KG1 (cell line): ENCODE results near the gene CEP112.

Experiments
- DNase-seq: peaks from one replicate; lab custom pipeline; 2025; lab: John Stamatoyannopoulos, UW

Gene CEP112

GRCh38 chr17:66211047-66211810 is 19.3 kb upstream of the CEP112 start:
- DNase-seq, result no peak

DNA sequence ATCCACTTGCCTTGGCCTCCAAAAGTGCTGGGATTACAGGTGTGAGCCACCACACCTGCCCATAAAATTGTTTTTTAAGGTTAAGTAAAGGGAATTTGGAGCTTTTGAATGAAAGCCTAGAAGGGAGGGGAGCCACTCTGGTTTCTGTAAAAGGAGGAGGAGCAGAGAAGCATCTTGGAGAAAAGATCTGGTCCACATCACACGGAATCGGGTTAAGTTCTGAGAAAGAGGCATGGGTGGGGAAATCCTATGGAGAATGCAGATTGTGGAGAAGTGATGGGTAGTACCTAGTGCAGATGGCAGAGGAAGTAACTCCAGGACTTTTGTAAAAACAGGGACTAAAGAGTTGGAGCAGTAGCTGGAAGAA is 18.3 kb upstream of the CEP112 start:
- no peak for DNase-seq

GRCh38 chr17:66207936-66208335 is 16.0 kb upstream of the CEP112 start:
- DNase-seq, result no peak

DNA sequence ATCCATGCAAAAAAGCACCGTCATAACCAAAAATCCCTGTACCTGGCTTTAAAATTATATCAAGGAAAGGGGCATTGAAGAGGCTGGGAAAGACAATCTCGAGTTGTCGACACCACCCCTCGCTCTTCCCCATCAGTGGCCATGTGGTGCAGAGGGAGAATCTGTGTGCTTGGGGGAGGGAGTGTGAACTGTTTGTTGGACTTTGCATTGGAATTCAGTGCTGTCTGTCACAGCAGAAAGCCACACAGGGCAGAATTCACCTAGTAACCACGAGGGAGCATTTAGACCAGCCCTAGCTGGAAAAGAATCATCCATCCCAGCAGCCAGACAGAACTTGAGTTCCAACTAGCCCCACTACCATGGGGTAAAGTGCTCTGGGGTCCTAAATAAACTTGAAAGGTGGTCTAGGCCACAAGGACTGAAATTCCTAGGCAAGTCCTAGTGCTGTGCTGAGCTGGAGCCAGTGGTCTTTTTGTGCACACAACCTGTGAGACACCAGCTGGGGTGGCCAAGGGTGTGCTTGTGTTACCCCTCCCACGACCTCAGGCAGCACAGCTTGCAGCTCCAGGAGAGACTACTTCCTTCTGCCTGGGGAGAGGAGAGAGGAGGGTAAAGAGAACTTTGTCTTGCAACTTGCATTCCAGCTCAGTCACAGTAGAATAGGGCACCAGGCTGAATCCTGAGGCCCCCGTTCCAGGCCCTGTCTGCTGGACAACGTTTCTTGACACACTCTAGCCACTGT is 11.5 kb upstream of the CEP112 start:
- no peak for DNase-seq

- peak; percentile 10 for DNase-seq
These were observed 8.8 kb upstream of the CEP112 start for GRCh38 chr17:66200685-66201092.

- no peak for DNase-seq
These were observed 6.3 kb upstream of the CEP112 start for GRCh38 chr17:66198242-66198641.

DNA sequence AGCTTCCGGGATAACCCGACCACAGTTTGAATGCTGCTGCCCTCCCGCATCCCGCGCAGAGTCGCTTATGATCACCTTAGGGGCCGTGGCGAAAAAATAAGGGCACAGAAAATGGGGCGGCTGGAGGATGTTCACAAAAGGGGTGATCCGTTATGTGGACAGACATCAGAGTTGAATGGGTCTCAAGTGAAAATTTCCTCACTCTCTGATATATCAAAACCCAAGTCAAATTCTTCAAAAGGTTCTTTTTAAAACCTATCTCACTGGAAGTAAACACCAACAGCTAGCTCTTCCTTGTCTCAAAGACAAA is 400 bp upstream of the CEP112 start:
- no peak for DNase-seq

DNA sequence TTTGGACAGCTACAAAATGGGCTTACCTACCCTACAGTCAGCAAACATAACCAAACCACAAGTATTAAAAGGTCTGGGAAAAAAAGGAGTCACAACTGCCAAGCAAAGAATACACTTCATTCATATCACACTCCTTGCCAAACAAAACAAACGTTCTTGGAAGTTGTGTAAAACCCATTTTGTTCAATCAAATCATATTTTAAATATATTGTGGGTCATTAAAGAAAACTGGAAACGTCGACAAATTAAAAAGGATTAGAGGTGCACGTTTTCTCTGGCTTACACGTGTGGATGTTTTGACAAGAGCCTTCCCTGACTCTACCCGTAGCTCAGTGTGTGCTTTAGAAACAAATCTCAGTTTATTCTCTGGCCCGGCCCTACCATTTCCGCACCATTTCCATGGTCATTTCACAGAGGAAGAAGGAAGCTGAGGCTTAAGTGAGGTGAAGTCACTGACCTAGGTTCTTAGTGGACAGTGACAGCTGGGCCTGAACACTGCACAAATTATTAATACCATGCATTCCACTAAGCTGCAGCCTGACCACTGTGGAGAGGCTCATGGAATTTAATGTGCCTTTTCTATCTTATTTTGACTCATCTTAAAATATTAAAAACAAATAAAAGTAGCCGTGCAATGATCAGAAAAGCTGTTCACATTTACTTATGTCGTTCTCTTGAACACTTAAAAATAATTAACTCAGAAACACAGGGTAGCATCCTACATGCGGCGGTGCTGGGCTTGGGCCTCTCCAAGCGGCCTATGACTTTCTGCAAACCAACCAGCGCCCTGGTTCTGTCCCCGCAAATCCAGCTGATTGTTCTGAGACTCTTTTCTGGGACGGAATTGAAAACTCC is 968 bp downstream of the CEP112 start:
- no peak for DNase-seq

DNA sequence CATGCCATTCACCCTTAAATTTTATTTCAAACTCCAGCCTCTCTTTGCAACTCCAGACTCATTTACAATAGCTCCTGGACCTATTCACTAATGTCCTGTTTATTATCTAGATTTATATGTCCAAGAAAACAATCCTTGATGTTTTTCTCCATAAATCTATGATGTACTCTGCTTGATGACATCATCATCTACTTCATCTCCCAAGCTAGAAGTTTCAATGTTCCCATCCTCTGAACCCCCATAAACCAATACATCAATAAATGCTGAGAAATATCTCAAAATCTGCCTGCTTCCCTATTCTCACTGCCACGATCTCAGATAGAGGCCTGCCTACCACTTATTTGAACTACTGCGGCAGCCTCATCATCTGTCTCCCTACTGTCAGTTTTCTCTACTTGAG is 4.2 kb downstream of the CEP112 start:
- no peak for DNase-seq

- DNase-seq, result no peak
These were observed 6.1 kb downstream of the CEP112 start for GRCh38 chr17:66185862-66186261.

- DNase-seq, result no peak
These were observed 7.5 kb downstream of the CEP112 start for GRCh38 chr17:66184392-66184791.

GRCh38 chr17:66183529-66183928 is 8.4 kb downstream of the CEP112 start:
- DNase-seq, result no peak

DNA sequence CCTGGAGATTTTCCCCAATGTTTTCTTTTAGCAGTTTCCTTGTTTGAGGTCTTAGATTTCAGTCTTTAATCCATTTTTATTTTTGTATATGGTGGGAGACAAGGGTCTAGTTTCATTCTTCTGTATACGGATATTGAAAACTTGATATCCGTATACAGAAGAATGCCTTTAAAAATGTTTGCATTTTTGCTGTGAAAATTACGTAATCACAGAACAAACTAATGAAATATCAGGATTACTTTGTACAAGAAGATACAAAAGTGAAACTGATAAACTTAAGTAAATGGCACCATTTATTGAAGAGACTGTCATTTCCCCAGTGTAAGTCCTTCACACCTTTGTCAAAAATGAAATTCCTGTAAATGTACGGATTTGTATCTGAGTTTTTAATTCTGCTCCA is 13.3 kb downstream of the CEP112 start:
- no peak for DNase-seq

GRCh38 chr17:66177048-66177447 is 14.9 kb downstream of the CEP112 start:
- DNase-seq, result no peak

DNA sequence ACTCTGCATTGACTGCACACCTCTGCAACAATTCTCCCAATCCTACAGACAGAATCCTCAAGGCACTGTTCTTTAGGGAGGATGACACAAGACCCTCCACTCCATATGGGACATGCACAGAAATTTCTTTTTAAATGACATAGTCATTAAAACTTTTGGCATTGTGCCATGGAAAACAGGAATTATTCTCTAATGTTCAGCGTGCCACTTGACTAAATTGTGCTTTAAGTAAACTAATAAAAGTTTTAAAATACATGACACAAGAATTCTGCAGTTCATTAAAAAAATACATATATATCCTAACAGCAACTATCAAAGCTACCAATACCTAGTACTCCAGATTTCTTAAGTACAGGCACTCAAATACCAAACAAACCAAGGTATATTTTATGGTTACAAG is 16.0 kb downstream of the CEP112 start:
- DNase-seq, result no peak

GRCh38 chr17:66172691-66173223 is 19.2 kb downstream of the CEP112 start:
- no peak for DNase-seq

DNA sequence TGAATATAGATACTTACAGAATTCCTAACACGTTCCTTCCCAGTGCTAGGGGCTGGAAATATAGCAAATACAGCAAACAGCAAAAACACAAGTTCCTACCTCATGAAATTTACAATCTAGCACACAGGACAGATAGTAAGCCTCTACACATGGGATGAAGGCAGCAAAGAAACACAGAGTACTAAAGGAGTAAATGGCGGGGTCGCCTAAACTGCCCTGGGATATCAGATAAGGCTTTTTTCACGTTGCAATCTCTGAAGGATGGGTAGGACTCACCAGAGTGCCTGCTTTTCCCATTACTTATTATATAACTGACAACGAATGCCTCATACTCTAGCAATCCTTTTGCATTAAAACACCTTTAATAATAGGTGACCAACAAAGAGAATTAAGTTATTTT is 19.8 kb downstream of the CEP112 start:
- DNase-seq, result no peak

- DNase-seq, result no peak
These were observed 20.2 kb downstream of the CEP112 start for GRCh38 chr17:66171692-66172091.

- DNase-seq, result no peak
These were observed 20.8 kb downstream of the CEP112 start for GRCh38 chr17:66171172-66171571.

DNA sequence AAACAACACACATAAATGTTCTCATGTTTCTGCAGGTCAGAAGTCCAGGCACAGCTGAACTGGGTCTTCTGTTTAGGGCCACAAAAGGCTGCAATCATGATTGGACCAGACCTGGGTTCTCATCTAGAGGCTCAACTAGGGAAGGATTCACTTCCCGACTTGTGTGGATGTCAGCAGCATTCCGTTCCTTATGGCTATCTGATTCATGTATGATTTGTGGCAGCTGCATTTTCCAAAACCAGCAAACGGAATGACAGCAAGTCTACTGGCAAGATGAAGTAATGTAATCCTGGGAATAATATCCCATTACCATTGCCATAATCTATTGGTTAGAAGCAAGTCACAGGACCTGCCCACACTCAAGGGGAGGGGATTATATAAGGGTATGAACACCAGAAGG is 22.1 kb downstream of the CEP112 start:
- DNase-seq, result no peak

DNA sequence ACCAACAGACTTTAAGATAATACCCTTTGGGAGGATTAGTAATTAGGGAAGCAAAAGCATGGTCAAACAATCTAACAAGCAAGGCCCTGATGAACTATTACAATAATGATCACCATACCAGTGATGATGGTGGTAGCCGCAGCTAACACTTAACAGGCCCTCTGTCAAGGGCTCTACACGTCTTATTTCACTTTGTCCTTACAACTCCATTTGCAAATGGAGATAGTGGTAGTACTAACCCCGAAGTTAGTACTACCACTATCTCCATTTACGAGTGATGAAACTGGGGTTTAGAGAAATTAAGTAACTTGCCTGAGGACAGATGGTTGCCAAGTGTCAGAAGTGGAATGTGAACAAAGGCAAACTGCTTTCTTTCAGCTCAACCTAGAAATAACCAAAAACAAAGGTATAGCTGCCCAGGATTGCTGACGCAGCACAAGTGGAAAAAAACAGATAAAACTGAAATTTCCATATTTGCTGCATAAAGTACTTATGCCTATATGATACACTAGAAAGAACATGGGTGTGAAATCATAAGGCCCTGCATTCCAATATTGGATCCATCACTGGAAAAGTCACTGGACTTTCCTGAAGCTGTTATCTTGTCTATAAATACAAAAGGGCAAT is 24.6 kb downstream of the CEP112 start:
- no peak for DNase-seq

DNA sequence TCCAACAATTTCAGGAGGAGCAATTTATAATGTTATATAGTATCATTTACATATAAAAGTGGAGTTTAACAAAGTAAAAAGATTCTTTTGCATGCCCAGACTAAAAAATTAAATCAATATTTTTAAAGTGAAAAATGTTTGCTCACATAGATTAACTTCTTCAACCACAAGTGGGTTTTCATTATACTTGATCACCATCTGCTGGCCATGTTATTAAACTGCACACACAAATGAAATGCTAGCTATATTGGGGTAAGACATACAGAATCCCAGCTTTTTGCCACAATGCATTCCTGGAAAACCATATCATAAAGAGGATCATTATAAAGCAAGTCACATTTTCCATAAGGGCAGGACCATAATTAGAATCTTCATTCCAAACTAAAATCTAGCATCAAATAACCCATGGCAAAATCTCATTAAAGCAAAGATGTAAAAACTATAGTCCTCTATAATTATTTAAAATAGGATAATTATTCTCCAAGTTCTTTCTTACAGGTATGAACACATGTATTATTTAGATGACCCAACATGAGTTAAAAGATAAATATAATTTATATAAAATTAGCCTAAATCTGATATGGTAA is 26.3 kb downstream of the CEP112 start:
- DNase-seq, result peak; percentile 6
